Endodermal cell (in vitro differentiated cells): ENCODE measurements around the gene COPZ1. TPM values are rescaled to one million over a fixed set of nuclear protein-coding genes. Genes with fewer than 3 reads are reported as not detected.
"Not testable (repeated sequence)": the region's sequence is repeated elsewhere in the genome, so short reads cannot be mapped to it uniquely, and the experiment has no call there.

Source experiments
- DNase-seq: peaks from one replicate; pipeline ENCODE4 v3.0.0-alpha.2; 2017
- H3K27ac ChIP-seq: 2 replicates; pipeline ENCODE4 v1.5.1; 2013; ENCODE audit warnings: mild to moderate bottlenecking, low read depth, low read length, moderate library complexity
- H3K27me3 ChIP-seq: 2 replicates; pipeline ENCODE4 v1.6.1; 2013; ENCODE audit warnings: mild to moderate bottlenecking, low read length, moderate library complexity; ENCODE audit not compliant: insufficient read depth, control insufficient read depth, poor library complexity, severe bottlenecking
- H3K36me3 ChIP-seq: 2 replicates; pipeline ENCODE4 v1.7.0; 2013; ENCODE audit warnings: mild to moderate bottlenecking, low read length, moderate library complexity; ENCODE audit not compliant: control insufficient read depth, insufficient read depth
- H3K4me1 ChIP-seq: one replicate; pipeline ENCODE4 v1.7.0; 2013; ENCODE audit warnings: low read length; ENCODE audit not compliant: control insufficient read depth, insufficient read depth
- H3K4me3 ChIP-seq: 2 replicates; pipeline ENCODE4 v1.5.1; 2013; ENCODE audit warnings: mild to moderate bottlenecking, low read length, moderate library complexity
- H3K9ac ChIP-seq: 2 replicates; pipeline ENCODE4 v1.6.1; 2013; ENCODE audit warnings: mild to moderate bottlenecking, low read length, moderate library complexity; ENCODE audit not compliant: poor library complexity, severe bottlenecking; ENCODE audit errors: extremely low read depth
- H3K9me3 ChIP-seq: 2 replicates; pipeline ENCODE4 v1.6.1; 2013; ENCODE audit warnings: mild to moderate bottlenecking, low read length, moderate library complexity; ENCODE audit not compliant: control insufficient read depth
- H3K27ac Mint-ChIP-seq: 2 replicates; pipeline ENCODE4 v1.8.0; 2020; ENCODE audit warnings: mixed read lengths
- H3K27me3 Mint-ChIP-seq: 2 replicates; pipeline ENCODE4 v1.8.0; 2021; ENCODE audit warnings: mild to moderate bottlenecking, mixed read lengths; ENCODE audit not compliant: insufficient read depth
- H3K36me3 Mint-ChIP-seq: 2 replicates; pipeline ENCODE4 v1.8.0; 2020; ENCODE audit warnings: low read depth, mixed read lengths
- H3K4me1 Mint-ChIP-seq: 2 replicates; pipeline ENCODE4 v1.8.0; 2020; ENCODE audit warnings: mixed read lengths
- H3K4me3 Mint-ChIP-seq: 2 replicates; pipeline ENCODE4 v1.8.0; 2020; ENCODE audit warnings: mild to moderate bottlenecking, moderate library complexity, mixed read lengths
- H3K9me3 Mint-ChIP-seq: 2 replicates; pipeline ENCODE4 v1.8.0; 2020; ENCODE audit warnings: mild to moderate bottlenecking, mixed read lengths
- CTCF ChIP-seq: fragments of 200-600 bp; sonication (generic); conservative IDR thresholded peaks from 2 replicates; pipeline ENCODE4 v1.5.0; 2021; ENCODE audit warnings: antibody characterized with exemption, mild to moderate bottlenecking
- WGBS, 2 experiments: methylation state at CpG; one replicate each; pipeline versions ENCODE4 v1.1.5 to v1.1.7; 2013; ENCODE audit warnings: missing lambda C conversion rate in 2 of 2, mixed read lengths in 1 of 2; ENCODE audit not compliant: insufficient coverage in 1 of 2, insufficient read length in 1 of 2; 5-methylcytosine and 5-hydroxymethylcytosine counted together
- total RNA-seq, 2 donors: library from RNA; stranded (reverse); fragmentation: NEBNext Ultra II Directional in 1 of 2; extraction: Animal tissue kit (Norgen Biotek cat#: 25700) in 1 of 2; gene quantifications; 2 replicates in 1 of 2; 3 replicates in 1 of 2; pipeline ENCODE4 v1.2.1, GENCODE V29; 2021

Gene COPZ1
- total RNA-seq, 2 donors from 2014 or later = 153 to 183 TPM

GRCh38 chr12:54321363-54321762 lies 3.6 kb upstream of the COPZ1 start:
- no peaks in the 10 kb centered on the region for H3K27me3 Mint-ChIP-seq
- peaks cover 3% of the 10 kb centered on the region for H3K4me1 Mint-ChIP-seq
- H3K36me3 Mint-ChIP-seq = no peaks in the 10 kb centered on the region
- 90 to 93% methylated on average over 5 of the region's 5 CpGs for WGBS, 2 experiments
- no peak overlapping the region for H3K27ac Mint-ChIP-seq
- Histone ChIP-seq H3K9ac (no peak overlapping the region), H3K27me3 (no peaks in the 10 kb centered on the region), H3K9me3 (no peaks in the 10 kb centered on the region), H3K4me1 (no peaks in the 10 kb centered on the region), H3K36me3 (no peaks in the 10 kb centered on the region), H3K4me3 (no peak overlapping the region), H3K27ac (no peak overlapping the region)
- no peaks in the 10 kb centered on the region for H3K9me3 Mint-ChIP-seq
- DNase-seq = no peak
- no peak overlapping the region for H3K4me3 Mint-ChIP-seq
- no peak for TF ChIP-seq CTCF

- H3K9me3 ChIP-seq, H3K9me3 Mint-ChIP-seq, H3K36me3 ChIP-seq, H3K27me3 ChIP-seq, H3K27me3 Mint-ChIP-seq, DNase-seq, H3K36me3 Mint-ChIP-seq, H3K4me1 ChIP-seq: not testable (repeated sequence)
- Histone ChIP-seq H3K27ac (peak overlapping the region; percentile 81), H3K4me3 (peak overlapping the region; percentile 96), H3K9ac (peak overlapping the region; percentile 97)
- Mint-ChIP-seq H3K27ac (peak overlapping the region; percentile 100), H3K4me3 (peak overlapping the region; percentile 100), H3K4me1 (peaks cover 18% of the 10 kb centered on the region)
- 71 to 79% methylated on average over 11 to 19 of the region's 22 CpGs for WGBS, 2 experiments
Measured at GRCh38 chr12:54325442-54326109, 645 bp downstream of the COPZ1 start.

GRCh38 chr12:54328595-54329337 lies 3.8 kb downstream of the COPZ1 start:
- H3K9me3 ChIP-seq = no peaks in the 10 kb centered on the region
- H3K36me3 ChIP-seq = peaks cover 13% of the 10 kb centered on the region
- peak overlapping the region; percentile 80 for H3K27ac Mint-ChIP-seq
- WGBS, 2 experiments = 73 to 86% methylated on average over 5 to 6 of the region's 6 CpGs
- no peak for DNase-seq
- H3K4me1 ChIP-seq = peaks cover 5% of the 10 kb centered on the region
- no peak overlapping the region for H3K4me3 Mint-ChIP-seq
- no peaks in the 10 kb centered on the region for H3K27me3 Mint-ChIP-seq
- peaks cover 18% of the 10 kb centered on the region for H3K4me1 Mint-ChIP-seq
- H3K36me3 Mint-ChIP-seq = peaks cover 14% of the 10 kb centered on the region
- no peak overlapping the region for H3K27ac ChIP-seq
- no peaks in the 10 kb centered on the region for H3K9me3 Mint-ChIP-seq
- no peak overlapping the region for H3K4me3 ChIP-seq
- TF ChIP-seq CTCF = no peak
- no peak overlapping the region for H3K9ac ChIP-seq
- no peaks in the 10 kb centered on the region for H3K27me3 ChIP-seq
